Measurements from ENCODE around the gene MACROD2.

Gene MACROD2

DNA sequence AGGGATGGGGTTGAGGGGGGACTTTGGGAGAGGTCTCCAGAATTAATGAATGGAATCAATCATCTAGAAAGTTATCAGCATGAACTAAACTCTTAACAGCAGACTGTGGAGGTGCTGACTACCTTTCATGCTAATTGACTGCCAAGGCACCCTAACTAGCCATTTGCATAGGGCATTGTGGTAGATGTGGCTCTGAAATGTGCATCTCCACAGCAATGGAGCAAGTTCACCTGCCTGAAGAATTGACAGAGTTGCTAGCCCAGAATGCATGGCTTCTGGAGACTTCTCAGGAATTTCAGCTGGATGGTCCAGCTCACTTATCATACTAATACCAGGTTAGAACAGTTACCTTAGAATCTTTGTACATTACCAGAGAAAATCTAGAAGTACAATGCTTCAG lies 1832.3 kb downstream of the MACROD2 start:
- no peak overlapping the region for H3K4me3 ChIP-seq (replicated peaks; ENCODE audit: low read depth, low read length)
- no peak for DNase-seq (ENCODE audit: extremely low read depth, low read depth)
- TF ChIP-seq, protein P1, sequence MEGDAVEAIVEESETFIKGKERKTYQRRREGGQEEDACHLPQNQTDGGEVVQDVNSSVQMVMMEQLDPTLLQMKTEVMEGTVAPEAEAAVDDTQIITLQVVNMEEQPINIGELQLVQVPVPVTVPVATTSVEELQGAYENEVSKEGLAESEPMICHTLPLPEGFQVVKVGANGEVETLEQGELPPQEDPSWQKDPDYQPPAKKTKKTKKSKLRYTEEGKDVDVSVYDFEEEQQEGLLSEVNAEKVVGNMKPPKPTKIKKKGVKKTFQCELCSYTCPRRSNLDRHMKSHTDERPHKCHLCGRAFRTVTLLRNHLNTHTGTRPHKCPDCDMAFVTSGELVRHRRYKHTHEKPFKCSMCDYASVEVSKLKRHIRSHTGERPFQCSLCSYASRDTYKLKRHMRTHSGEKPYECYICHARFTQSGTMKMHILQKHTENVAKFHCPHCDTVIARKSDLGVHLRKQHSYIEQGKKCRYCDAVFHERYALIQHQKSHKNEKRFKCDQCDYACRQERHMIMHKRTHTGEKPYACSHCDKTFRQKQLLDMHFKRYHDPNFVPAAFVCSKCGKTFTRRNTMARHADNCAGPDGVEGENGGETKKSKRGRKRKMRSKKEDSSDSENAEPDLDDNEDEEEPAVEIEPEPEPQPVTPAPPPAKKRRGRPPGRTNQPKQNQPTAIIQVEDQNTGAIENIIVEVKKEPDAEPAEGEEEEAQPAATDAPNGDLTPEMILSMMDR (IDR thresholded peaks at IDR 0.05; ENCODE audit: low read depth, low read length, missing control alignments) = no peak

DNA sequence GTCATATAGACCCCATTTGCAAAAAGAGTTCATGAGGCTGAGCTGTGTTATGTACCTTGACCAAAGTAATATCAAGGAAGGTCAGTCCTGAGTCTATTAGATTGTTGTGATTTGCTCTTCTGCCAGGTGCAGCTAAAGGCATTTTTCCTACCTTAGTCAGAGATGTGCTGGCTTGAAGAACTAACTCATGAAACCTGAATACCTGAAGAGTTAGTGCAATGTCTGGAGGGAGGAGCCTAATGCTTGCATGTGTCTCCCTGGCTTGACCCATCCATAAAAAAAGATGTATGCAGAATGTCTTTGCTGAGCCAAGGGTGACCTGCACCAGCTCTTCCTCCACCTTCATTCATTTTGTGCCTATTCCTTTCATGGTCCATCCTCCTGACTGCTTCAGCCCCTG lies 1835.9 kb downstream of the MACROD2 start:
- no peak overlapping the region for H3K4me3 ChIP-seq (replicated peaks; ENCODE audit: low read depth, low read length)
- no peak for DNase-seq (ENCODE audit: extremely low read depth, low read depth)
- TF ChIP-seq, protein P1 (IDR thresholded peaks at IDR 0.05; ENCODE audit: low read depth, low read length, missing control alignments) = no peak

DNA sequence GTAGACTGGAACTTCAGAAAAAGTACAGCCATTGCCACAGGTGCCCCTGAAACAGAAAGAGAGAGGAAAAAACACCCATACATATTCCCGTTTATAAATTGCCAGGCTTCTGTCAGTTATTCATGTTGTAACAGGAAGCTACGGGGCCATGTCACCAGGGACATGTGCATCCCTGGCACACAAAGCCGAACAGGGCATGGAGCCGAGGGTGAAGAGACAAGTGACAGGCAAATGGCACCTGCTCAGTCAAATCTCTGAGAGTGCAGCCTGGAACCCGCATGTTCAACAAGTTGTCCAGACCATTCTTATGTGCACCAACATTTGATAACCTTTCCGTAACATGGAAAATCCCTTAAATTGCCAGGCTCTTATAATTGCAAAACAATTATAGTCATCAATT lies 1837.2 kb downstream of the MACROD2 start:
- TF ChIP-seq, protein P1 (IDR thresholded peaks at IDR 0.05; ENCODE audit: low read depth, low read length, missing control alignments) = no peak
- DNase-seq (ENCODE audit: extremely low read depth, low read depth) = no peak
- no peak overlapping the region for H3K4me3 ChIP-seq (replicated peaks; ENCODE audit: low read depth, low read length)

DNA sequence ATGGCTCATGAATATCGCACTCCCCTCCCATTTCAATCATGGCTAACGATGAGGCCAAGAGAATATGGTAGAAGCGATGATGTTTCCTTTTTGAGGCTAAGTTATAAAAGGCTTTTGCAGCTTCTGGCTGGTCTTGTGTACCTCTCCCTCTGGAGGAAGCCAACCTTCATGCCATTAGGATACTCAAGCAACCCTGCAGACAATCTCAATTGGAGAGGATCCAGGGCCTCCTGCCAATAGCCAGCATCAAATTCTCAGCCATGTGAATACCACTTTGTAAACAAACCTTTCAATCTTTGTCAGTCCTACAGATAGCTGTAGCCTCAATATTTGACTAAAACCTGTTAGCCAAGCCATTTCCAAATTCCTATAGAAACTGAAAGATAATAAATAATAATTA lies 1839.5 kb downstream of the MACROD2 start:
- H3K4me3 ChIP-seq (replicated peaks; ENCODE audit: low read depth, low read length) = no peak overlapping the region
- no peak for DNase-seq (ENCODE audit: extremely low read depth, low read depth)

DNA sequence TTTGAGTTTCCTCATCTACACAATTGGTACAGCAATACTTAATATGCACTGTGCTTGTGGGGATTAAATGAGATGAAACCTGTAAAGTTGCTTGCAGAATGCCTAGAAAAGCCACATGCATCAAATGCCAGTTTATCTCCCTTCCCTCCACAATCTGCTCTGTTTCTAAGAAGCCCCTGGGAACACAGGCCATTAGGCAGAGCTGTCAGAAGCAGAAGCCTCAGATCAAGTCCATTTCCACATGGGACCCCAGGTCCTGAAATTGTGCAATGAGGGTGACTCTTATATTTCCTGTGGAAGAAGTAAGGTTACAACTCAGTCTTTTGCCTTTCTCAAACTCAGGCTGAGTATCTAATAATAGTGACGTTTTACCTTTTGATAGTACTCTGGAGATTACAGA lies 1840.5 kb downstream of the MACROD2 start:
- H3K4me3 ChIP-seq (replicated peaks; ENCODE audit: low read depth, low read length) = no peak overlapping the region
- DNase-seq (ENCODE audit: extremely low read depth, low read depth) = no peak
- TF ChIP-seq, protein P1 (IDR thresholded peaks at IDR 0.05; ENCODE audit: low read depth, low read length, missing control alignments) = no peak

More for the DNA sequence above, 1839.5 kb downstream of the MACROD2 start:
- TF ChIP-seq, protein P1 (IDR thresholded peaks at IDR 0.05; ENCODE audit: low read depth, low read length, missing control alignments) = no peak

DNA sequence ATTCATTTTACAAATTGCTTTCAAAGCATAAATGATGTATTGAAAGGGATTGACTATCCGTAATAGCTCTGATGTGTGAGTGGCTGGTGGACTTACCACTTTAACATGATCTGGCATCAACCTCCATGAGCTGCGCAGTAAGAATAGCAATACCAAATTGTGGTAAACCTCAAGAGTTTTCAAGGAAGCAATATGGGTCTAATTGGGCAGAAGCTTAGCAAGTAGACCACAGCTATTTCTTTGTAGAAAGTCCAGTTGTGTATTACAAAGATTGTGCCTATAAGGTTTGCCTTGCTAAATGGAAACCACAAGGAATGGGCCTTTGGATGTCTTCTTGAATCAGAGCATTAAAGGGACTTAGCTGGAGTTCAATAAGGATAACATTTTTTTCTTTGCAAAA lies 1841.3 kb downstream of the MACROD2 start:
- TF ChIP-seq, protein P1 (IDR thresholded peaks at IDR 0.05; ENCODE audit: low read depth, low read length, missing control alignments) = no peak
- DNase-seq (ENCODE audit: extremely low read depth, low read depth) = no peak
- H3K4me3 ChIP-seq (replicated peaks; ENCODE audit: low read depth, low read length) = no peak overlapping the region

DNA sequence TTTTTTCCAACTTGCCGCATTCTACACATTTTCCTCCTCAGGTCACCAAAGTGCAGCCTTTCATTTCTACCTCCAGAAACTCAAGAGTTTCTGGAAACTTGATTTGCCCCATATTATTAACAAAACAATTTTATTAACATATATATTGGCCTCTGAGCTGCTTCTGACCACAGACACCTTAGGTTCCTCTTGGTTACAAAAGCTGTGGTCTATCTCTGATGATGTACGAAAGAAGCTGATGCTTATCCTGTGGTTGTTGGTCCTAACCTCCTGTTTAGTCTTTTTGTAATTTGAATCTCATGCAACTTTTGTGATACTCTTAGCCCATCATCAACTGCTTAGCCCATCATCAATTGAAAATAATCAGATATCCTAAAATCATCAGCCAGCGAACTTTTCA lies 1842.2 kb downstream of the MACROD2 start:
- TF ChIP-seq, protein P1 (IDR thresholded peaks at IDR 0.05; ENCODE audit: low read depth, low read length, missing control alignments) = no peak
- H3K4me3 ChIP-seq (replicated peaks; ENCODE audit: low read depth, low read length) = no peak overlapping the region
- no peak for DNase-seq (ENCODE audit: extremely low read depth, low read depth)

Data from HFF-Myc (cell line).